Activated naive CD8-positive, alpha-beta T cell treated with anti-CD3 and anti-CD28 coated beads for 36 hours (primary cell): ENCODE results near the gene FAM241A. TPM values are rescaled to one million over a fixed set of nuclear protein-coding genes. Genes with fewer than 3 reads are reported as not detected.
A peak's percentile ranks its signal among the peaks of the same experiment; 100 is the strongest.
"Not testable (repeated sequence)": the region's sequence is repeated elsewhere in the genome, so short reads cannot be mapped to it uniquely, and the experiment has no call there.

ENCODE experiments used
- DNase-seq: peaks from one replicate; pipeline ENCODE4 v3.0.0; 2021
- H3K27ac Mint-ChIP-seq: one replicate; pipeline ENCODE4 v1.8.0; 2022; ENCODE audit warnings: mild to moderate bottlenecking, moderate library complexity, mixed read lengths
- H3K27me3 Mint-ChIP-seq: one replicate; pipeline ENCODE4 v1.8.0; 2022; ENCODE audit warnings: mild to moderate bottlenecking, mixed read lengths
- H3K36me3 Mint-ChIP-seq: one replicate; pipeline ENCODE4 v1.8.0; 2021; ENCODE audit warnings: mild to moderate bottlenecking, mixed read lengths
- H3K4me1 Mint-ChIP-seq: one replicate; pipeline ENCODE4 v1.8.0; 2021; ENCODE audit warnings: mixed read lengths
- H3K4me3 Mint-ChIP-seq: one replicate; pipeline ENCODE4 v1.8.0; 2022; ENCODE audit warnings: mild to moderate bottlenecking, moderate library complexity, mixed read lengths
- H3K9me3 Mint-ChIP-seq: one replicate; pipeline ENCODE4 v1.8.0; 2022; ENCODE audit warnings: mixed read lengths
- total RNA-seq, 2 experiments: library from RNA; stranded (reverse); gene quantifications; one replicate each; pipeline ENCODE4 v1.2.3, GENCODE V29; 2021

The FAM241A gene
- total RNA-seq, 2 experiments from 2014 or later, result 7.4 to 7.5 TPM

GRCh38 chr4:112176596-112176995, 31.3 kb downstream of the FAM241A start:
- Mint-ChIP-seq H3K4me1 (peaks cover 55% of the 10 kb centered on the region), H3K27me3 (no peaks in the 10 kb centered on the region), H3K27ac (peak overlapping the region; percentile 55), H3K36me3 (peaks cover 44% of the 10 kb centered on the region), H3K4me3 (no peak overlapping the region), H3K9me3 (peaks cover 6% of the 10 kb centered on the region)
- DNase-seq, result no peak

DNA sequence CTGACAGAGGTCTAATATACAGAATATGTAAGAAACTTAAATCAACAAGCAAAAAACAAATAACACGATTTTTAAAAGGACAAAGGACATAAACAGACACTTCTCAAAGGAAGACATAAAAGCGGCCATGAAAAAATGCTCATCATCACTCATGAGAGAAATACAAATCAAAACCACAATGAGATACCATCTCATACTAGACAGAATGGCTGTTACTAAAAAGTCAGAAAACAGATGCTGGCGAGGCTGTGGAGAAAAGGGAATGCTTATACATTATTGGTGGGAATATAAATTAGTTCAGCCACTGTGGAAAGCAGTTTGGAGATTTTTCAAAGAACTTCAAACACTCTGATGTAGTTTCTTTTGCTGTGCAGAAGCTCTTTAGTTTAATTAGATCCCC, 33.5 kb downstream of the FAM241A start:
- DNase-seq, H3K4me3 Mint-ChIP-seq, H3K27ac Mint-ChIP-seq, H3K9me3 Mint-ChIP-seq, H3K27me3 Mint-ChIP-seq: not testable (repeated sequence)
- Mint-ChIP-seq H3K36me3 (peaks cover 52% of the 10 kb centered on the region), H3K4me1 (peaks cover 67% of the 10 kb centered on the region)

- H3K27ac Mint-ChIP-seq, result no peak overlapping the region
- no peaks in the 10 kb centered on the region for H3K27me3 Mint-ChIP-seq
- H3K4me3 Mint-ChIP-seq, result no peak overlapping the region
- peaks cover 6% of the 10 kb centered on the region for H3K9me3 Mint-ChIP-seq
- no peak for DNase-seq
- H3K4me1 Mint-ChIP-seq, result peaks cover 56% of the 10 kb centered on the region
- peaks cover 41% of the 10 kb centered on the region for H3K36me3 Mint-ChIP-seq
These were observed 36.2 kb downstream of the FAM241A start for GRCh38 chr4:112181358-112182000.

GRCh38 chr4:112182604-112183003, 37.4 kb downstream of the FAM241A start:
- Mint-ChIP-seq H3K4me1 (peaks cover 46% of the 10 kb centered on the region), H3K9me3 (peaks cover 6% of the 10 kb centered on the region), H3K27me3 (no peaks in the 10 kb centered on the region), H3K36me3 (peaks cover 47% of the 10 kb centered on the region), H3K4me3 (no peak overlapping the region), H3K27ac (no peak overlapping the region)
- DNase-seq, result no peak

DNA sequence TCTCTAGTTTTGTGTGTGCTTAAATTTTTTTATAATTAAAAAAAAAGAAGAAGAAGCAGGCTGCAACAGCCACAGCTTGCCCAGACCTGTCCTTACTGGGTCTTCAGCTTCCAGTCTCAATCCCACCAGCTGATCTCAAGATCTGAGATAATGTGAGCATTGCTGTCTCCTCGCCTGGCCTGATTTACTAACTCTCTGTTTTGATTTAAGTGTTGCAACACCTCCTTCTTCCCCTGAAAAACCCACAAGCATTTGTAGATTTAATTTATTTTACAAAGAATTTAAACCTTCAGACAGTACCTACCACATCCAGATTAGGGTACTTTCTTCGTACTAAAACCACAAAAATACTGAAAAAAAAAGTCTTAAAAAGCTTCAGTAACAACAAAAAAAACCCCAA, 38.0 kb downstream of the FAM241A start:
- peaks cover 5% of the 10 kb centered on the region for H3K9me3 Mint-ChIP-seq
- H3K36me3 Mint-ChIP-seq, result peaks cover 48% of the 10 kb centered on the region
- peaks cover 44% of the 10 kb centered on the region for H3K4me1 Mint-ChIP-seq
- DNase-seq, result no peak
- peak overlapping the region; percentile 45 for H3K27ac Mint-ChIP-seq
- H3K4me3 Mint-ChIP-seq, result no peak overlapping the region
- no peaks in the 10 kb centered on the region for H3K27me3 Mint-ChIP-seq

DNA sequence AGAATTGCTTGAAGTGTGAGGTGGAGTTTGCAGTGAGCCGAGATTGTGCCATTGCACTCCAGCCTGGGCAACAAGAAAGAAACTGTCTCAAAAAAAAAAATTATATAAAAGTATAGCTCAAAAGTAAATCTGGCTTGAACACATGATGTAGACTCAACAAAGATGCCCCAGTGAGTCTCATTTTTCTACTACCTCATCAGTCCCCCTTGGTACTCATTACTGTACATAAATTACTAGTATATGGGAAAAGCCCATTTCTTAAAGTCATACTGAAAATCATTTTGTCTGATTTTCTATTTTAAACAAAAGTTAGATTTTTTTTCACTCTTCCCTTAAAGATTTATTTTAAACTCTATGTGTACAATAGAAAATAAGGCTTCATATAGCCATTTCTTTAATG, 39.2 kb downstream of the FAM241A start:
- DNase-seq, result no peak
- Mint-ChIP-seq H3K36me3 (peaks cover 40% of the 10 kb centered on the region), H3K27ac (no peak overlapping the region), H3K9me3 (no peaks in the 10 kb centered on the region), H3K27me3 (no peaks in the 10 kb centered on the region), H3K4me3 (no peak overlapping the region), H3K4me1 (peaks cover 37% of the 10 kb centered on the region)

DNA sequence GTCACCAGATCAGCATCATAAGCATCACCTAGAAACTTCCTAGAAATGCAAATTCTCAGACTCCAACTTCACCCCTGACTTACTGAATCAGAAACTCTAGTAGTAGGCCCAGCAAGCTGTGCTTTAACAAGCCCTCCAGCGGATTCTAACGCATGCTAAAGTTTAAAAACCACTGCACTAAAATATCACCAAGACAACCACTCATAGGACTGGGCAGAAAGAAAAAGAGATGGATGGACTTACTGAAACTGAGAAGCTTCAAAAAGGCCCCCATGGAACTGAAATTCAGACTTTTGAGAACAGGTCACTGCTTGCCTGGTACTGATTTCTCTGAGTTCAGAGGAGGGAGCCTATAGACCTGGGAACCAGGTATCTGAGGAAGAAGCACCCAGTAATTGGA, 40.1 kb downstream of the FAM241A start:
- Mint-ChIP-seq H3K4me1 (peaks cover 36% of the 10 kb centered on the region), H3K9me3 (no peaks in the 10 kb centered on the region), H3K36me3 (peaks cover 45% of the 10 kb centered on the region), H3K27me3 (no peaks in the 10 kb centered on the region), H3K27ac (no peak overlapping the region), H3K4me3 (no peak overlapping the region)
- DNase-seq, result no peak

DNA sequence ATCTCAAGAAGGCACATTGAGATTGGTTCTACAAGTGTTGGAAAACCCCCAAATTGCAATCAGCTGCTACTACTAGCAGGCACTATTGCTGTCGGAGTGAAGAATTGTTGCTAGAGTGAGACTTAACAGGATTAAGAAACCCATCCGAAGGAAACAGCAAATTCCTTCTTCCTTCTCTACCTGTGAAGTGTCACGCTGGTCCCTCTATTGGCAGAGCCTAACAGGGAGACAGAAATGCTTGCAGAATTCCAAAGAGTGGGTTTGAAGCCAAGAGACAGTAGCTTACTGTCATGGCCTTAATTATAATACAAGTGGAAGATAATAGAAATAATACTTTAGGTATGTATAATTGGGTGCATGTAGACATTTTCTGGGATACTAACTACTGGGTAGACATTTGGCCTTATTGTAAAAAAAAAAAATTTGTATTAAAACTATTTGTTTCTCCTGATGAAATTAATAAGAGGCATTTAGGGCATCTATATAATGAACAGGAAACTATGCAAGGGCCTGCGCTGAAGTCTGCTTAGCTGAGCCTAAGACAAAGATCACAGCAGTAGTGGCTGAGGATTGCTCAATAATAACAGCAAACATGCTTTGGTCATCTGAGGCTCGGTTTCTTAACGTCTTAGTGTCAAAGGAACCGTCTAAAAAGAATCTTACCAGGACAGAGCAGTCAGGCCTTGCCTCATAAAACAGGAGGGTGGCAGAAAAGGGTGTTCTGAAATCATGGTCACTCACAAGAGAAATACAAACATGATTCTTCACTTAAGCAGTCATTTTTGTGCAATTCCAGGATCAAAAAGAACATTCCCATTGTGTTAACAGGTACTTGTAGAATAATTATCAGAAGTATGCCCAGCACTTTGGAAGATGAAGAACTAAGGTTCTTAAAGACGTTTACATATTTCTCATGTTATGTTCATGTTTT, 40.8 kb downstream of the FAM241A start:
- Mint-ChIP-seq H3K27ac (no peak overlapping the region), H3K4me3 (no peak overlapping the region), H3K9me3 (no peaks in the 10 kb centered on the region), H3K27me3 (no peaks in the 10 kb centered on the region), H3K4me1 (peaks cover 32% of the 10 kb centered on the region), H3K36me3 (peaks cover 44% of the 10 kb centered on the region)
- no peak for DNase-seq

GRCh38 chr4:112189754-112190153, 44.5 kb downstream of the FAM241A start:
- no peak for DNase-seq
- Mint-ChIP-seq H3K36me3 (peaks cover 26% of the 10 kb centered on the region), H3K9me3 (no peaks in the 10 kb centered on the region), H3K4me1 (peaks cover 7% of the 10 kb centered on the region), H3K4me3 (no peak overlapping the region), H3K27ac (no peak overlapping the region), H3K27me3 (no peaks in the 10 kb centered on the region)

DNA sequence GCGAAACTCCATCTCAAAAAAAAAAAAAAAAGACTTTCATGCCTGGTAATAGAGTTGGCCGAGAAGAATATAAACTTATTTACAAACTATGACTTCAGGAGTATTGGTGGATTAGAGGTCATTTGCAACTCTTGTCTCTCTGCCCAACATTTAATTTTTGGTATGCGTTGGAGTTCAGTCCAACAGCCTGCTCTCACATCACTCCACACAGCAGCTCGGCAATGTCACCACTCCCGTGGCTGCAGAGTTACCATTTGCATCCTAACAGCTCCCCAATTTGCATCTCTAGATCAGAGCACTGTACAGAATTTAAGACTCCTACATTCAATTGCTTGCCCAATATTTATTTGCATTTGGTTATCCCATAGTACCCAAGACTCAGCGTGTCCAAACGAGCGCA, 45.4 kb downstream of the FAM241A start:
- DNase-seq, result no peak
- Mint-ChIP-seq H3K9me3 (no peaks in the 10 kb centered on the region), H3K27me3 (no peaks in the 10 kb centered on the region), H3K27ac (no peak overlapping the region), H3K36me3 (peaks cover 28% of the 10 kb centered on the region), H3K4me1 (peaks cover 1% of the 10 kb centered on the region), H3K4me3 (no peak overlapping the region)

GRCh38 chr4:112196461-112196860, 51.2 kb downstream of the FAM241A start:
- peaks cover 3% of the 10 kb centered on the region for H3K36me3 Mint-ChIP-seq
- H3K4me3 Mint-ChIP-seq, result no peak overlapping the region
- no peaks in the 10 kb centered on the region for H3K9me3 Mint-ChIP-seq
- no peak for DNase-seq
- no peaks in the 10 kb centered on the region for H3K27me3 Mint-ChIP-seq
- H3K27ac Mint-ChIP-seq, result no peak overlapping the region
- H3K4me1 Mint-ChIP-seq, result peaks cover 19% of the 10 kb centered on the region

- no peak for DNase-seq
- H3K4me3 Mint-ChIP-seq, result no peak overlapping the region
- H3K4me1 Mint-ChIP-seq, result peaks cover 25% of the 10 kb centered on the region
- no peaks in the 10 kb centered on the region for H3K9me3 Mint-ChIP-seq
- peaks cover 3% of the 10 kb centered on the region for H3K36me3 Mint-ChIP-seq
- peak overlapping the region; percentile 10 for H3K27ac Mint-ChIP-seq
- H3K27me3 Mint-ChIP-seq, result no peaks in the 10 kb centered on the region
These were observed 53.8 kb downstream of the FAM241A start for GRCh38 chr4:112199041-112199440.

GRCh38 chr4:112201915-112202505, 56.8 kb downstream of the FAM241A start:
- Mint-ChIP-seq H3K4me1 (peaks cover 25% of the 10 kb centered on the region), H3K4me3 (no peak overlapping the region), H3K27me3 (peaks cover 4% of the 10 kb centered on the region), H3K9me3 (no peaks in the 10 kb centered on the region), H3K36me3 (no peaks in the 10 kb centered on the region), H3K27ac (no peak overlapping the region)
- DNase-seq, result no peak

DNA sequence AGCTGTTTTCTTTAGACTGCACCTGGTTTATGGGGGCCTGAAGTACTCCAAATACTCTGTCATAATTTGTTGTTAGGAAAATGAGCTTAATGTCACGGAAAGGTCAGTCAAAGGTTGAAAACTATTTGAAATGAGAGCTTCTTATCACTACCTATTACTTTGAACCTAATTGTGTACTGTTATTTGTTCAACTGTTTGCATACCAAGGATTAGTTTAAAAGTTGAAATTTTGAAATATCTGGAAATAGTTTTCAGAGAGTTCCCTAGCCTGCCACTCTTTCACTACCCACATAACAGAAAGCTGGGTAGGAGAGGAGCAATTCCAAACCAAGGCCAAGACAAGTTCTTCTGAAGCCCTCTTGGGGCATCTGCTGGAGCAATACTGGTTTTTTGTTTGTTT, 58.3 kb downstream of the FAM241A start:
- H3K9me3 Mint-ChIP-seq, result no peaks in the 10 kb centered on the region

GRCh38 chr4:112206431-112206830, 61.2 kb downstream of the FAM241A start:
- H3K9me3 Mint-ChIP-seq, result no peaks in the 10 kb centered on the region
- H3K27me3 Mint-ChIP-seq, result peaks cover 8% of the 10 kb centered on the region
- no peaks in the 10 kb centered on the region for H3K36me3 Mint-ChIP-seq
- no peak for DNase-seq
- no peak overlapping the region for H3K27ac Mint-ChIP-seq
- peaks cover 6% of the 10 kb centered on the region for H3K4me1 Mint-ChIP-seq
- no peak overlapping the region for H3K4me3 Mint-ChIP-seq

More for the DNA sequence above, 58.3 kb downstream of the FAM241A start:
- H3K4me3 Mint-ChIP-seq, result no peak overlapping the region
- DNase-seq, result no peak
- peaks cover 8% of the 10 kb centered on the region for H3K27me3 Mint-ChIP-seq
- peaks cover 25% of the 10 kb centered on the region for H3K4me1 Mint-ChIP-seq
- no peak overlapping the region for H3K27ac Mint-ChIP-seq
- H3K36me3 Mint-ChIP-seq, result no peaks in the 10 kb centered on the region
